Measurements from ENCODE around the gene CC2D2B. TPM values are rescaled to one million over a fixed set of nuclear protein-coding genes. Genes with fewer than 3 reads are reported as not detected.
"Not testable (repeated sequence)": the region's sequence is repeated elsewhere in the genome, so short reads cannot be mapped to it uniquely, and the experiment has no call there.

CC2D2B gene
- total RNA-seq, 1 donor = 0.86 TPM

DNA sequence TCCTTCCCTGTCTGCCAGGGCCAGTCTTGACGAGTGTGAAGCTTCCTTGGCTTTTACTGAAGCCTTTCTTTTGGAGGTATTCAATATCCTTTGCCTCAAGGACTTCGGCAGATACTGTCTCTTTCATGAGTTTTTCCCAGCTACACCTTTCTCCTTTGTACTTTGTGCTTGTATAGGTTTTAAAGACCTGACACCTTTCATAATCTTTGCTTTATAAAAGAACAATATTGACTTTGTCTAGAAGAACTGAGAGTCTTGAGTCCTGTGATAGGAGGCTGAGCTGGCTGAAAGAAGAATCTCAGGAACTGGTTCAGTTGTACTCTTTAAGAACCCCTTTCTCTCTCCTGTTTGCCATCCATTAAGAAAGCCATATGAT lies 41.3 kb upstream of the CC2D2B start:
- TF ChIP-seq, protein P1, sequence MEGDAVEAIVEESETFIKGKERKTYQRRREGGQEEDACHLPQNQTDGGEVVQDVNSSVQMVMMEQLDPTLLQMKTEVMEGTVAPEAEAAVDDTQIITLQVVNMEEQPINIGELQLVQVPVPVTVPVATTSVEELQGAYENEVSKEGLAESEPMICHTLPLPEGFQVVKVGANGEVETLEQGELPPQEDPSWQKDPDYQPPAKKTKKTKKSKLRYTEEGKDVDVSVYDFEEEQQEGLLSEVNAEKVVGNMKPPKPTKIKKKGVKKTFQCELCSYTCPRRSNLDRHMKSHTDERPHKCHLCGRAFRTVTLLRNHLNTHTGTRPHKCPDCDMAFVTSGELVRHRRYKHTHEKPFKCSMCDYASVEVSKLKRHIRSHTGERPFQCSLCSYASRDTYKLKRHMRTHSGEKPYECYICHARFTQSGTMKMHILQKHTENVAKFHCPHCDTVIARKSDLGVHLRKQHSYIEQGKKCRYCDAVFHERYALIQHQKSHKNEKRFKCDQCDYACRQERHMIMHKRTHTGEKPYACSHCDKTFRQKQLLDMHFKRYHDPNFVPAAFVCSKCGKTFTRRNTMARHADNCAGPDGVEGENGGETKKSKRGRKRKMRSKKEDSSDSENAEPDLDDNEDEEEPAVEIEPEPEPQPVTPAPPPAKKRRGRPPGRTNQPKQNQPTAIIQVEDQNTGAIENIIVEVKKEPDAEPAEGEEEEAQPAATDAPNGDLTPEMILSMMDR (IDR thresholded peaks at IDR 0.05; ENCODE audit: insufficient read depth, low read depth, low read length) = no peak
- H3K4me3 ChIP-seq (ENCODE audit: low read depth, low read length) = no peak overlapping the region
- no peak for DNase-seq (ENCODE audit: low read depth)

DNA sequence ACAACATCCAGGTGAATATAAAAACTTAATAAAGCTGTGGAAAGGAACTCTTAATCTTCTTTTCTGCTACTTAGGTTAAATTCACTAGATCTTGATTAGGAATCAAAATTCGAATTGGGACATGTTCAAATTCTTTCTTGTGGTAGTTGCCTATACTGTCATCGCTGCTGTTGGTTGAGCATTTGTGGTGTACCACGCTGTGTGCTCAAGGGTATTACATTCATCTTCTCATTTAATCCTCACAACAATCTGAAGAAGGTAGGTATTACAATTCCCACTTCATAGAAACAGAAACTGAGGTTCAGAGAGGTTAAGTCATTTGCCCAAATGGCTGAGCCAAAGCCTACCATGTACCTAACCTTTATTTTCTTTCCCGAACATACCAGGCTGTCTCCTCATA lies 39.9 kb upstream of the CC2D2B start:
- TF ChIP-seq, protein P1 (IDR thresholded peaks at IDR 0.05; ENCODE audit: insufficient read depth, low read depth, low read length) = no peak
- H3K4me3 ChIP-seq (ENCODE audit: low read depth, low read length) = no peak overlapping the region

DNA sequence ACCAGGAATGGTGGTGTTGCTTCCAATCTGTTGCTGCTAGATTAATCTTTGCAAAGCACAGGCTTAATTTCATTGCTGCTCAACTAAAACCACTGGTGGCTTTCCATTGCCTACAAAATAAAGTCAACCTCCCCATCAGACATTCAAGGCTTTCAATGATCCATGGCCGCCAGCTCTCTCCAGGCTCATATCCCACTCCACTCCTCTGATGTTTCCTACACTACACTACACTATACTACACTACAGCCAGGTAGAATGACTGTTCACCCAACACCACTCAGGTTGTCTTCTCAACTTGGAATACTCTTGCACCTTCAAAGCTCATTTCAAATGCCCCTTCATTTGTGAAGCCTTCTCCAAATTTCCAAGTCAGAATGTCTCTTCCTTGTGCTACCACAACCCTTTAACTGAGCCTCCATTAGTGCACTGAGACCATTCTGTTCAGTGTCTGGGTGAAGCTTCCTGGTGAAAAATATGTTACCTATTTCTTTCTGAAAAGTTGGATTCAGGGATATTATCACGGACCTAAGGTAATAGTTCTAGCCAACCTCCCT lies 35.5 kb upstream of the CC2D2B start:
- TF ChIP-seq, protein P1 (IDR thresholded peaks at IDR 0.05; ENCODE audit: insufficient read depth, low read depth, low read length) = no peak
- no peak overlapping the region for H3K4me3 ChIP-seq (ENCODE audit: low read depth, low read length)
- no peak for DNase-seq (ENCODE audit: low read depth)

More for the DNA sequence above, 39.9 kb upstream of the CC2D2B start:
- DNase-seq (ENCODE audit: low read depth) = no peak

DNA sequence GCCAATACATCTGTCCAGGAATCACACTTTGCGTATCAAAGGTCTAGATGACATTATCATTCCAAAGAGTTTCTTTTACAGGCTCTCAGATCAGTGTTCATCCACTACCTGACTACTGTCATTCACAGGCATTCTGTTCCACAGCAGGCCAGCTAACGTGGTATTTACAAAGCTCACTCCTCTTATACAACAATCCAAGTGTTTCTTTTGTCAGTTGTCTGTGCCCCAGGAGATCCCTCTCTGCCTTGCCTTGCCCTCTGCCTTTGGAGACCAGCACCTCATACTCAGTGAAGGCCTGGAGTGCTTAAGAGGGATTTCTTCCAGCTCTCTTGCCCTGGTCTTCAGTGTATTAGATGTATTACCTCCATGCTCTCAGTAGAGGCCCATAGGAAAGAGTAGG lies 34.6 kb upstream of the CC2D2B start:
- no peak overlapping the region for H3K4me3 ChIP-seq (ENCODE audit: low read depth, low read length)
- TF ChIP-seq, protein P1 (IDR thresholded peaks at IDR 0.05; ENCODE audit: insufficient read depth, low read depth, low read length) = no peak
- no peak for DNase-seq (ENCODE audit: low read depth)

DNA sequence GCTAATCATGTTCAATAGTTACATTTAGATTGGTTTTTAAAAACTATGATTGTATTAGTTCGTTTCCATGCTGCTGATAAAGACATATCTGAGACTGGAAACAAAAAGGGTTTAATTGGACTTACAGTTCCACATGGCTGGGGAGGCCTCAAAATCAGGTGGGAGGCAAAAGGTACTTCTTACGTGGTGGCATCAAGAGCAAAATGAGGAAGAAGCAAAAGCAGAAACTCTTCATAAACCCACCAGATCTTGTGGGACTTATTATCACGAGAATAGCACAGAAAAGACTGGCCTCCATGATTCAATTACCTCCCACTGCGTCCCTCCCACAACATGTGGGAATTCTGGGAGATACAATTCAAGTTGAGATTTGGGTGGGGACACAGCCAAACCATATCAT lies 34.1 kb upstream of the CC2D2B start:
- no peak for DNase-seq (ENCODE audit: low read depth)
- no peak overlapping the region for H3K4me3 ChIP-seq (ENCODE audit: low read depth, low read length)
- TF ChIP-seq, protein P1 (IDR thresholded peaks at IDR 0.05; ENCODE audit: insufficient read depth, low read depth, low read length) = no peak

DNA sequence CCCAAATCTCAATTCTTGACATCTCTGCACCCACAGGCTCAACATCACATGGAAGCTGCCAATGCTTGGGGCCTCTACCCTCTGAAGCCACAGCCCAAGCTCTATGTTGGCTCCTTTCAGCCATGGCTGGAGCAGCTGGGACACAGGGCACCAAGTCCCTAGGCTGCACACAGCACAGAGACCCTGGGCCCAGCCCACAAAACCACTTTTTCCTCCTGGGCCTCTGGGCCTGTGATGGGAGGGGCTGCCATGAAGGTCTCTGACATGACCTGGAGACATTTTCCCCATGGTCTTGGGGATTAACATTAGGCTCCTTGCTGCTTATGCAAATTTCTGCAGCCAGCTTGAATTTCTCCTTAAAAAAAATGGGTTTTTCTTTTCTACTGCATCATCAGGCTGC lies 33.0 kb upstream of the CC2D2B start:
- DNase-seq (ENCODE audit: low read depth); H3K4me3 ChIP-seq (ENCODE audit: low read depth, low read length): not testable (repeated sequence)

DNA sequence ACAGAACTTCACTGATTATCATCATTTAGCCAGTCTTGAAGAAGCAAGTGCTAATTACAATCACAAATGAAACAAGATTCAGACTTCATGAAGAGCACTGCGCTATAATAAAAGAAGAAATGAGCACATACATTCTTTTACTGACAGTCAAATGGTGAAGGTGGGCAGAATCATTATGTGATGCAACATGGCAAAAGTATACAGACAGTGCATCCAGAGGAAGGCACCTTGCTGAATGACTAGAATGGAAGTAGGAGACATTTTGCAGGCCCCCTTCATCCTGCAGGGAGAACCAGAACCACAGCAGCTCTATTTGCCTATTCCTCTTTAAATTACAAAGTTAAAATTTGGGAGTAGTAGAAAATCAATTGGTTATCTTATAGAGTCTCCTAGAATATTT lies 31.0 kb upstream of the CC2D2B start:
- no peak overlapping the region for H3K4me3 ChIP-seq (ENCODE audit: low read depth, low read length)
- TF ChIP-seq, protein P1 (IDR thresholded peaks at IDR 0.05; ENCODE audit: insufficient read depth, low read depth, low read length) = no peak

More for the DNA sequence above, 31.0 kb upstream of the CC2D2B start:
- DNase-seq (ENCODE audit: low read depth) = no peak

Data from fibroblast of villous mesenchyme (primary cell).